NOMO-1 (cell line): ENCODE measurements around the gene CYTL1.
"Not testable (repeated sequence)": the region's sequence is repeated elsewhere in the genome, so short reads cannot be mapped to it uniquely, and the experiment has no call there.

Experiments used
- DNase-seq, 2 experiments: peaks; one replicate each; lab custom pipeline; 2025; ENCODE audit not compliant: unreplicated experiment in 2 of 2; lab: John Stamatoyannopoulos, UW

The CYTL1 gene

GRCh38 chr4:5034206-5034605, 14.9 kb upstream of the CYTL1 start:
- DNase-seq, result no peak

DNA sequence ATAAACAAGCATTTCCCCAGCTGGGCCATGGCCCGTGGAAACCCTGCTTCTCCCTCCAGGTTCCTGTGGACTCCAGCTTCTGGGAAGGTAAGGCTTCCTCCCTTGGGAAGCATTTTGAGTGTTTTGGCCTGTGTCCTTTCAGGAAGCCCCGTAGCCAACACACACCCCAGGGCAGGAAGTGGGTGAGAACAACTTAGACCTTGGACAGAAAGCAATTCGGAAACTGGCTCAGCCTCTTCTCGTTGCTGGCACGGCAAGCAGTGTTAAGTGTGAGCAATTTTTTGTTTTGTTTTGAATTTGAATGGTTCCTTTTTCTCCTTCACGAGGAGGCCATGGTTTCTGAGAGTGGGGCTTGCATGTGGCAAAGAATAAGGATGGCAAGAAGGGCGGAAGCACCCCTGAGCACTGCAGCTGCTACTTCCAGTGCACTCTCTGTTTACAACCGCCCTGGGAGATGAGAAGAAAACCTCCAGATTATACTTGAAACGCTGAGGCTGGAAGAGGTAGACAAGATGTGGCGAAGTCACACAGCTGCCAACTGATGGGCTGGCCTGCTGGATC, 14.1 kb upstream of the CYTL1 start:
- no peak for DNase-seq

DNA sequence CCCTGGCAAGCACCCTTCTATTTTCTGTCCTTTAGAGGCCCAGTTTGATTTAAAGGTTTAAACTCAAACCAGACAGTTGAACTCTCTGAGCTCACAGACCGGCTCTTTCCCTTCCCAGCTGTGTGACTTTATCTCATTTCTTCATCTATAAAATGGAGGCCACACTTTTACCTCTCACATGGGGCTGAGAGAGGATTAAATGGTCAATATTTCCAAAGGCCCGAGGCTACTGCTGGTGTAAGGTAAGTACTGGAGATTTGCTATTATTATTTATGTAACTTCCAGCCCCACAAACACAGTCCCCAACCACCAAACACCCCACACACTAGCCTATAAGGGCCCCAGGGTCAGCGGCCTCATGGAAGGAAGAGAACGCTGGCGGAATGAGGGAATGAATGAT, 13.6 kb upstream of the CYTL1 start:
- no peak for DNase-seq

GRCh38 chr4:5030927-5031326, 11.7 kb upstream of the CYTL1 start:
- DNase-seq, result no peak

- DNase-seq, result no peak
Observed at GRCh38 chr4:5030221-5030620, 11.0 kb upstream of the CYTL1 start.

DNA sequence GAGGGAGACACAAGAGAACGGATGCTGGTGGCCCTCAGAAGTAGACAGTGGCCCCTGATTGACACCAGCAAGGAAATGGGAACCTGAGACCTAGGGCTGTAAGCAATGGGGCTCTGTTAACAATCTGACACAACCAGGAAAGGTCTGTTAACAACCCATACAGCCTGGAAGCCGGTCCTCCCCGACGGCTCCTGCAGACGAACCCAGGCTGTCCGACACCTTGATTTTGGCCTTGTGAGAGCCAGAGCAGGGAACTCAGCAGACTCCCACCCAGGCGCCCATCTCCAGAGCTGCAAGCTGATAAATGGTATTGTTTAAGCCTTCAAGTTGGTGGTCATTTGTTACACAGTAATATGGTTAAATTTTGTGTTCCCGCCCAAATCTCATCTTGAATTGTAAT, 10.2 kb upstream of the CYTL1 start:
- DNase-seq, result no peak

- DNase-seq, result no peak
Observed at GRCh38 chr4:5028480-5028879, 9.2 kb upstream of the CYTL1 start.

- no peak for DNase-seq
Observed at GRCh38 chr4:5027346-5027745, 8.1 kb upstream of the CYTL1 start.

- DNase-seq, result no peak
Observed at GRCh38 chr4:5026371-5026770, 7.1 kb upstream of the CYTL1 start.

- no peak for DNase-seq
Observed at GRCh38 chr4:5024673-5025072, 5.4 kb upstream of the CYTL1 start.

GRCh38 chr4:5021546-5021945, 2.3 kb upstream of the CYTL1 start:
- no peak for DNase-seq

DNA sequence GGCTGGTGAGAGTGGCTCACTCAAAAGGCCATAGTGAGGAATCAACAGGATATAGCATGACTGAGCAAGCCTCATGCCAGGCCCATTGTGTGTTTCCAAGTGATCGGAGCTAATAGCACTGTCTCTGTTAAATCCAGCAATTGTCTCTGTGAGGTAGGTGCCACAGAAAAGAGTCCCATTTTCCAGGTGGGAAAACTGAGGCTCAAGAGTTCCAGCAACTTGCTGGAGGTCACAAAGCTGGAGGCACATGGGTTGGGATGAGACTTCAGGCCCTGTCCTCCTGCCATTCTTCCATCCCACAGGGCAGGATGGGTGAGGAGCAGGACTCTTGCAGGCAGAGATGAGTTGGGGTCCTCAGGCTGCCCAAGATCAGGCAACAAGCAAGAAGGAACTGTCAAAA, 1.1 kb upstream of the CYTL1 start:
- no peak for DNase-seq

- no peak for DNase-seq
Observed at GRCh38 chr4:5019796-5020195, 538 bp upstream of the CYTL1 start.

GRCh38 chr4:5018603-5019002, 655 bp downstream of the CYTL1 start:
- DNase-seq, result no peak

GRCh38 chr4:5018096-5018495, 1.2 kb downstream of the CYTL1 start:
- DNase-seq, result no peak

DNA sequence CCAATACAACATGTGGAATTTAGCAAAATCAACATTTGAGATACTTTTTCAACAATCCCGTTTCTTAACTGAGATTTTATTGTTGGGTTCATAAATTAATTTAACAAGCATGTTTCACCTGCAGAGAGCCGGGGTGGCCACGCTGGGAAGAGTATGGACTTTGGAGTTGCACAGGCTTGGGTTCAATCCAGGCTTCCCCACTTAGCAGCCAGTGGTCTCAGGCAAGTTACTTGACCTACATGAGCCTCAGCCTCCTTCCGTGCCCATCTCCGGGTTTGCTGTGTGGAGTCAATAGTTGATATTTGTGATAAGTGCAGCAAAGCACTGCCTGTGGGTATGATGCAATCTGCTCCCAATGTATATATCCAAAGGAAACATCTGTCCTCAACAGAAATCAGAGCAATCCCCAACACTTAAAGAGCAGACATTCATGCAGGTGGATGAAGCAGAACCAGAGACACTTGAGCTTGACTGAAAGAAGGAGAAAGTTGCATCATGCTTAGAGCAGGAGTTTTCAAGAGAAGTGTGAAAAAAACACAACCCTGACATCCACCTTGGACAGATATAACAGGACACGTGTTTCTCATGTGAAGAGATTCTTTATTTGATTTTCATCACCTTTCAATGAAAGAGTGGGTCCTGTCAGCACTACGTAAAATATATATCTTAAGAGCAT, 5.1 kb downstream of the CYTL1 start:
- no peak for DNase-seq

DNA sequence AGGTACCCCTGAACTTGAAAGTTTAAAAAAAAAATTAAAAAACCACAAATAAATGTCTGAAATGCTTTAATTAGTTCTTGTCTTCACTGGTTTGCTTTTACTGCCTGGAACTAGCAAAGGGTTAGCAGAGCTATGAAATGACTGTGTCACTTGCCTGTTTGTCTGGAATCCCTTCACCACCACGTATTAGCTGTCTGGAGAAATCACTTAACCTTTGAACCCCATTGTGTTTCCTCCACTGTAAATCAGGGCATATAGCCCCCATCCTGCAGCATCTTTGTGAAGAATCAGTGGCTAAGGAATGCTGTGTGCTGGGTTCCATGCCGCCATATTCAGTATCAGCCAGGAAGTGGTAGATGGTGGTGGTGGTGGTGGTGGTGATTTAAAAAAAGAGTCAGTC, 6.3 kb downstream of the CYTL1 start:
- DNase-seq, result no peak

GRCh38 chr4:5012244-5012898, 6.9 kb downstream of the CYTL1 start:
- no peak for DNase-seq

GRCh38 chr4:5010984-5011383, 8.3 kb downstream of the CYTL1 start:
- DNase-seq, result no peak

- DNase-seq, result no peak
Observed at GRCh38 chr4:5009796-5010195, 9.5 kb downstream of the CYTL1 start.

- DNase-seq, result not testable (repeated sequence)
Observed at GRCh38 chr4:5006932-5007331, 12.3 kb downstream of the CYTL1 start.

- DNase-seq, result no peak
Observed at GRCh38 chr4:5004496-5004895, 14.8 kb downstream of the CYTL1 start.
